H9 (cell line): Measurements from ENCODE around the gene ZNF79. TPM values are rescaled to one million over a fixed set of nuclear protein-coding genes. Genes with fewer than 3 reads are reported as not detected.
A peak's percentile ranks its signal among the peaks of the same experiment; 100 is the strongest.

Source experiments
- DNase-seq: peaks from one replicate; pipeline ENCODE4 v3.0.0-alpha.2; 2017
- H2AFZ ChIP-seq: one replicate; pipeline ENCODE4 v1.6.1; 2013; ENCODE audit warnings: mild to moderate bottlenecking, low read length, control low read depth, moderate library complexity
- H2AK5ac ChIP-seq: 2 replicates; pipeline ENCODE4 v1.6.1; 2013; ENCODE audit warnings: low read length, control low read depth, mixed read lengths; ENCODE audit not compliant: insufficient read length
- H2BK120ac ChIP-seq: one replicate; pipeline ENCODE4 v1.6.1; 2013; ENCODE audit warnings: low read depth, mild to moderate bottlenecking, low read length, control low read depth, inconsistent platforms; ENCODE audit not compliant: poor library complexity, severe bottlenecking
- H2BK12ac ChIP-seq: 2 replicates; pipeline ENCODE4 v1.6.1; 2013; ENCODE audit warnings: low read length, control low read depth, mixed read lengths, low read depth; ENCODE audit not compliant: insufficient read length
- H2BK15ac ChIP-seq: 2 replicates; pipeline ENCODE4 v1.6.1; 2013; ENCODE audit warnings: low read depth, low read length, control low read depth
- H2BK20ac ChIP-seq: one replicate; pipeline ENCODE4 v1.6.1; 2013; ENCODE audit warnings: low read depth, mild to moderate bottlenecking, low read length, control low read depth, inconsistent platforms; ENCODE audit not compliant: poor library complexity, severe bottlenecking
- H2BK5ac ChIP-seq: 2 replicates; pipeline ENCODE4 v1.6.1; 2013; ENCODE audit warnings: low read length, control low read depth, mixed read lengths; ENCODE audit not compliant: insufficient read length
- H3K14ac ChIP-seq: 2 replicates; pipeline ENCODE4 v1.6.1; 2013; ENCODE audit warnings: low read length, control low read depth; ENCODE audit not compliant: insufficient read depth
- H3K18ac ChIP-seq: 2 replicates; pipeline ENCODE4 v1.6.1; 2013; ENCODE audit warnings: low read depth, mild to moderate bottlenecking, mixed read lengths, low read length, control low read depth; ENCODE audit not compliant: insufficient read length
- H3K23ac ChIP-seq: 2 replicates; pipeline ENCODE4 v1.6.1; 2013; ENCODE audit warnings: low read length, control low read depth, mixed read lengths, low read depth; ENCODE audit not compliant: insufficient read length
- H3K23me2 ChIP-seq: 2 replicates; pipeline ENCODE4 v1.6.1; 2013; ENCODE audit warnings: low read depth, mild to moderate bottlenecking, mixed read lengths, low read length, control low read depth; ENCODE audit not compliant: insufficient read length, poor library complexity, severe bottlenecking
- H3K27ac ChIP-seq: 2 replicates; pipeline ENCODE4 v1.5.1; 2013; ENCODE audit warnings: low read length, control low read depth, mixed read lengths, low read depth; ENCODE audit not compliant: insufficient read length
- H3K27me3 ChIP-seq: 2 replicates; pipeline ENCODE4 v1.6.1; 2013; ENCODE audit warnings: low read length, control low read depth, inconsistent platforms; ENCODE audit not compliant: insufficient read depth
- H3K4ac ChIP-seq: 2 replicates; pipeline ENCODE4 v1.6.1; 2013; ENCODE audit warnings: low read depth, mild to moderate bottlenecking, control low read depth, inconsistent platforms, low read length, moderate library complexity
- H3K4me1 ChIP-seq: 2 replicates; pipeline ENCODE4 v1.6.1; 2013; ENCODE audit warnings: low read length, control low read depth, inconsistent platforms; ENCODE audit not compliant: insufficient read depth
- H3K4me2 ChIP-seq: 2 replicates; pipeline ENCODE4 v1.6.1; 2013; ENCODE audit warnings: low read length, control low read depth, mixed read lengths; ENCODE audit not compliant: insufficient read length, insufficient read depth
- H3K56ac ChIP-seq: 2 replicates; pipeline ENCODE4 v1.6.1; 2013; ENCODE audit warnings: low read depth, mild to moderate bottlenecking, mixed read lengths, low read length, control low read depth; ENCODE audit not compliant: insufficient read length
- H3K79me1 ChIP-seq: 2 replicates; pipeline ENCODE4 v1.6.1; 2013; ENCODE audit warnings: low read depth, mild to moderate bottlenecking, moderate library complexity, low read length, control low read depth, inconsistent platforms; ENCODE audit not compliant: insufficient read depth, poor library complexity, severe bottlenecking
- H3K79me2 ChIP-seq: 2 replicates; pipeline ENCODE4 v1.6.1; 2013; ENCODE audit warnings: low read length, control low read depth, inconsistent platforms; ENCODE audit not compliant: insufficient read depth
- H3K9ac ChIP-seq: 2 replicates; pipeline ENCODE4 v1.6.1; 2013; ENCODE audit warnings: low read length, control low read depth, mixed read lengths; ENCODE audit not compliant: insufficient read length; ENCODE audit errors: extremely low read depth
- H3K9me3 ChIP-seq: one replicate; pipeline ENCODE4 v1.6.1; 2013; ENCODE audit warnings: low read depth, low read length, inconsistent platforms; ENCODE audit not compliant: control insufficient read depth
- H3T11ph ChIP-seq: one replicate; pipeline ENCODE4 v1.6.1; 2013; ENCODE audit warnings: mild to moderate bottlenecking, low read length, control low read depth, inconsistent platforms
- H4K20me1 ChIP-seq: one replicate; pipeline ENCODE4 v1.6.1; 2013; ENCODE audit not compliant: control insufficient read depth, insufficient read length, insufficient read depth
- H4K5ac ChIP-seq: 2 replicates; pipeline ENCODE4 v1.6.1; 2013; ENCODE audit warnings: low read depth, mild to moderate bottlenecking, mixed read lengths, low read length, control low read depth; ENCODE audit not compliant: insufficient read length
- H4K8ac ChIP-seq: replicated peaks from 2 replicates; pipeline ENCODE4 v1.6.1; 2013; ENCODE audit warnings: low read length, control low read depth, mixed read lengths, low read depth; ENCODE audit not compliant: insufficient read length
- H4K91ac ChIP-seq: 2 replicates; pipeline ENCODE4 v1.6.1; 2013; ENCODE audit warnings: low read depth, mild to moderate bottlenecking, moderate library complexity, mixed read lengths, low read length, control low read depth; ENCODE audit not compliant: insufficient read length
- H3K27ac Mint-ChIP-seq, 3 experiments: 2 replicates in 2 of 3; 3 replicates in 1 of 3; pipeline ENCODE4 v1.8.0; 2020 to 2021; ENCODE audit warnings: mixed read lengths in 3 of 3, mild to moderate bottlenecking in 1 of 3, moderate library complexity in 1 of 3
- H3K27me3 Mint-ChIP-seq: 2 replicates; pipeline ENCODE4 v1.8.0; 2021; ENCODE audit warnings: low read depth, mild to moderate bottlenecking, moderate library complexity, mixed read lengths
- H3K36me3 Mint-ChIP-seq, 3 experiments: 2 replicates in 2 of 3; 3 replicates in 1 of 3; pipeline ENCODE4 v1.8.0; 2020 to 2021; ENCODE audit warnings: low read depth in 3 of 3, mixed read lengths in 3 of 3; ENCODE audit not compliant: insufficient read depth in 1 of 3
- H3K4me1 Mint-ChIP-seq, 2 experiments: 2 replicates each; pipeline ENCODE4 v1.8.0; 2020; ENCODE audit warnings: mixed read lengths in 2 of 2
- H3K4me3 Mint-ChIP-seq, 2 experiments: 2 replicates in 1 of 2; 3 replicates in 1 of 2; pipeline ENCODE4 v1.8.0; 2020 to 2021; ENCODE audit warnings: mild to moderate bottlenecking in 2 of 2, mixed read lengths in 2 of 2, moderate library complexity in 1 of 2
- H3K9me3 Mint-ChIP-seq, 2 experiments: 2 replicates in 1 of 2; 3 replicates in 1 of 2; pipeline ENCODE4 v1.8.0; 2020; ENCODE audit warnings: mild to moderate bottlenecking in 2 of 2, mixed read lengths in 2 of 2, moderate library complexity in 1 of 2
- CTCF ChIP-seq: fragments of 200-600 bp; sonication (generic); conservative IDR thresholded peaks from 3 replicates; pipeline ENCODE4 v1.8.0; 2021; ENCODE audit warnings: antibody characterized with exemption, mild to moderate bottlenecking
- WGBS: extraction: QIAGEN DNeasy Blood & Tissue Kit; methylation state at CpG from one replicate; pipeline ENCODE4 v1.1.7; 2013; ENCODE audit warnings: missing lambda C conversion rate, low lambda C conversion rate, mixed read lengths; ENCODE audit not compliant: insufficient read length; ENCODE audit errors: extremely low coverage; 5-methylcytosine and 5-hydroxymethylcytosine counted together
- total RNA-seq: library from RNA; stranded (reverse); gene quantifications from 2 replicates; pipeline ENCODE4 v1.2.1, GENCODE V29; 2021

Gene ZNF79
- total RNA-seq, 1 experiment from 2014 or later, result 11.5 TPM

- Histone ChIP-seq H3K4ac (no peak overlapping the region), H4K91ac (no peak overlapping the region), H3K79me2 (peaks cover 20% of the 10 kb centered on the region; the same call in 1 of the 2 replicates), H3K4me1 (peaks cover 4% of the 10 kb centered on the region), H3K27ac (peak overlapping the region; percentile 37), H3K56ac (no peak overlapping the region), H2BK20ac (no peak overlapping the region), H3K79me1 (peaks cover 2% of the 10 kb centered on the region), H4K8ac (no peak overlapping the region), H3T11ph (no peak overlapping the region), H3K23ac (no peak overlapping the region), H3K4me2 (peak overlapping the region; percentile 93), H3K9ac (peak overlapping the region; percentile 99), H3K9me3 (no peaks in the 10 kb centered on the region), H2AK5ac (no peak overlapping the region), H3K27me3 (no peaks in the 10 kb centered on the region), H2BK5ac (no peak overlapping the region), H2BK12ac (no peak overlapping the region), H4K20me1 (no peaks in the 10 kb centered on the region), H4K5ac (no peak overlapping the region), H3K23me2 (peaks cover 18% of the 10 kb centered on the region), H2BK15ac (no peak overlapping the region), H3K18ac (no peak overlapping the region), H2AFZ (no peak overlapping the region), H2BK120ac (no peak overlapping the region), H3K14ac (peak overlapping the region; percentile 97)
- Mint-ChIP-seq H3K36me3 (peaks cover 53 to 64% (median 63%) of the 10 kb centered on the region in 3 experiments), H3K4me1 (peaks cover 24 to 28% of the 10 kb centered on the region in 2 experiments), H3K27me3 (peaks cover 2% of the 10 kb centered on the region), H3K9me3 (peaks cover 0 to 4% of the 10 kb centered on the region in 2 experiments; a peak in 4 of 5 replicates), H3K4me3 (peak overlapping the region; percentile 96 to 99), H3K27ac (peak overlapping the region; percentile 96 to 99 (median 99))
- no CpG with 5 or more reads among the region's 14 CpGs for WGBS
- TF ChIP-seq CTCF, result no peak
- DNase-seq, result no peak
These were observed 26.1 kb downstream of the ZNF79 start for GRCh38 chr9:127450243-127450760.
